ENCODE data around the gene PARD6B.
"Not testable (repeated sequence)": the region's sequence is repeated elsewhere in the genome, so short reads cannot be mapped to it uniquely, and the experiment has no call there.

PARD6B gene

GRCh38 chr20:50769551-50770085 is 38.2 kb downstream of the PARD6B start:
- in situ Hi-C loops (cut with MboI; ENCODE audit: low sequenced_read_pairs): not testable (repeated sequence)

GRCh38 chr20:50771419-50772080 is 40.2 kb downstream of the PARD6B start:
- in situ Hi-C loops (cut with MboI; ENCODE audit: low sequenced_read_pairs): not testable (repeated sequence)

- in situ Hi-C loops (cut with MboI; ENCODE audit: low sequenced_read_pairs): no loop called here
Observed at GRCh38 chr20:50772420-50773185, 41.2 kb downstream of the PARD6B start.

- in situ Hi-C loops (cut with MboI; ENCODE audit: low sequenced_read_pairs): no loop called here
Observed at GRCh38 chr20:50774515-50774914, 43.1 kb downstream of the PARD6B start.

GRCh38 chr20:50776122-50776817 is 44.9 kb downstream of the PARD6B start:
- in situ Hi-C loops (cut with MboI; ENCODE audit: low sequenced_read_pairs): no loop called here

- in situ Hi-C loops (cut with MboI; ENCODE audit: low sequenced_read_pairs): no loop called here
Observed at GRCh38 chr20:50777373-50777772, 46.0 kb downstream of the PARD6B start.

GRCh38 chr20:50778994-50779393 is 47.6 kb downstream of the PARD6B start:
- in situ Hi-C loops (cut with MboI; ENCODE audit: low sequenced_read_pairs): not testable (repeated sequence)

- in situ Hi-C loops (cut with MboI; ENCODE audit: low sequenced_read_pairs): no loop called here
Observed at GRCh38 chr20:50783390-50783789, 52.0 kb downstream of the PARD6B start.

- in situ Hi-C loops (cut with MboI; ENCODE audit: low sequenced_read_pairs): no loop called here
Observed at GRCh38 chr20:50783903-50784302, 52.5 kb downstream of the PARD6B start.

- in situ Hi-C loops (cut with MboI; ENCODE audit: low sequenced_read_pairs): no loop called here
Observed at GRCh38 chr20:50784464-50784863, 53.1 kb downstream of the PARD6B start.

- in situ Hi-C loops (cut with MboI; ENCODE audit: low sequenced_read_pairs): no loop called here
Observed at GRCh38 chr20:50786703-50787102, 55.3 kb downstream of the PARD6B start.

- in situ Hi-C loops (cut with MboI; ENCODE audit: low sequenced_read_pairs): no loop called here
Observed at GRCh38 chr20:50787181-50787580, 55.8 kb downstream of the PARD6B start.

- in situ Hi-C loops (cut with MboI; ENCODE audit: low sequenced_read_pairs): no loop called here
Observed at GRCh38 chr20:50788045-50788991, 56.9 kb downstream of the PARD6B start.

- in situ Hi-C loops (cut with MboI; ENCODE audit: low sequenced_read_pairs): no loop called here
Observed at GRCh38 chr20:50789968-50790650, 58.7 kb downstream of the PARD6B start.

GRCh38 chr20:50790651-50791277 is 59.4 kb downstream of the PARD6B start:
- in situ Hi-C loops (cut with MboI; ENCODE audit: low sequenced_read_pairs): no loop called here

- in situ Hi-C loops (cut with MboI; ENCODE audit: low sequenced_read_pairs): no loop called here
Observed at GRCh38 chr20:50792708-50793574, 61.6 kb downstream of the PARD6B start.

GRCh38 chr20:50793575-50794016 is 62.2 kb downstream of the PARD6B start:
- in situ Hi-C loops (cut with MboI; ENCODE audit: low sequenced_read_pairs): not testable (repeated sequence)

GRCh38 chr20:50794181-50794845 is 62.9 kb downstream of the PARD6B start:
- in situ Hi-C loops (cut with MboI; ENCODE audit: low sequenced_read_pairs): no loop called here

All from hTERT RPE-1 (cell line).